Uterus (tissue), 4 donors: ENCODE data around the gene FAM216B. TPM values are rescaled to one million over a fixed set of nuclear protein-coding genes. Genes with fewer than 3 reads are reported as not detected.
"Not testable (repeated sequence)": the region's sequence is repeated elsewhere in the genome, so short reads cannot be mapped to it uniquely, and the experiment has no call there.

ENCODE experiments used
- DNase-seq, 2 donors: peaks; one replicate each; pipeline ENCODE4 v3.0.0-alpha.2; 2019 to 2020
- H3K27ac ChIP-seq, 2 donors: fragments of 200-600 bp; sonication (generic); 1 replicate in 1 of 2; 2 replicates in 1 of 2; pipeline ENCODE4 v1.5.1; 2016 to 2018
- H3K27me3 ChIP-seq, 2 donors: fragments of 200-600 bp; sonication (generic); one replicate each; pipeline ENCODE4 v1.5.1; 2018 to 2019; ENCODE audit warnings: control low read depth in 1 of 2
- H3K36me3 ChIP-seq, 2 donors: fragments of 200-600 bp; sonication (generic); one replicate each; pipeline ENCODE4 v1.5.1; 2019; ENCODE audit warnings: control low read depth in 1 of 2
- H3K4me1 ChIP-seq, 2 donors: fragments of 200-600 bp; sonication (generic); one replicate each; pipeline ENCODE4 v1.5.1; 2018 to 2019; ENCODE audit warnings: control low read depth in 1 of 2
- H3K4me3 ChIP-seq, 2 donors: fragments of 200-600 bp; sonication (generic); 1 replicate in 1 of 2; 2 replicates in 1 of 2; pipeline ENCODE4 v1.5.1; 2018 to 2019; ENCODE audit warnings: mild to moderate bottlenecking in 1 of 2
- H3K9me3 ChIP-seq, 2 donors: fragments of 200-600 bp; sonication (generic); one replicate each; pipeline ENCODE4 v1.5.1; 2019; ENCODE audit warnings: control low read depth in 1 of 2
- POLR2A ChIP-seq, 2 donors: fragments of 450-650 bp; IDR thresholded peaks; one replicate each; pipeline ENCODE4 v1.6.1; 2016; ENCODE audit warnings: antibody characterized with exemption in 2 of 2, mild to moderate bottlenecking in 1 of 2, moderate library complexity in 1 of 2
- intact Hi-C: fragments of 100-400 bp; cut with DNase I; formaldehyde crosslinking; loops from one replicate; pipeline ENCODE4 v1.15.1; 2023; ENCODE audit warnings: low total_unique reads
- total RNA-seq, 4 donors: library from RNA; depleted of rRNA in 3 of 4; stranded (reverse); fragments of >200 nt in 3 of 4; gene quantifications; one replicate each; pipeline versions ENCODE4 v1.1.0 to v1.2.4, GENCODE V29; 2014 to 2023
- TF ChIP-seq, protein P1 (sequence below), 4 experiments: fragments of 200-600 bp in 2 of 4; fragments of 450-650 bp in 2 of 4; sonication (generic) in 2 of 4; IDR thresholded peaks; one replicate each; pipeline ENCODE4 v1.5.1; 2016 to 2019; ENCODE audit warnings: antibody characterized with exemption in 4 of 4, mild to moderate bottlenecking in 2 of 4, moderate library complexity in 1 of 4
- donor health status: DM: yes; HTN: yes; CAD: no.

FAM216B gene
- total RNA-seq, 4 donors from 2014 or later: 0.27 to 6.2 (median 0.59) TPM; not detected in 1

DNA sequence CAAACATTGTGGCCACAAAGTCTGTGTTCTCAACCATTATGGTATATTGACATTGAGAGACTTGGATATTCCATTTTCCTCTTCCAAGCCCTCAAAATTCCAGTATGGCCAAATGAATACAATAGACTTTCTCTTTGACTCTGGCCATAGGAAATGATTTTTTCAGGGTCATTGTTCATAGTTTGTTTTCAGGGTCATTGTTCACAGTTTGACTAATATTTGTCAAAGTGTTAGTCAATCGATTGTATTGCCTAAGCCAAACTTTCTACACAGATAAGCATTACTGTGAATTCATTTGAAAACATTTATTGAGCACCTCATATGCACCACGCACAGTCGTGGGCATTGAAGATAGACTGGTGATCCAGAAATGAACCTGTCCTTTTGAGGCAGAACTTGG, 22.9 kb upstream of the FAM216B start:
- intact Hi-C loops: no loop called here
- DNase-seq: no peak
- TF ChIP-seq, protein P1, sequence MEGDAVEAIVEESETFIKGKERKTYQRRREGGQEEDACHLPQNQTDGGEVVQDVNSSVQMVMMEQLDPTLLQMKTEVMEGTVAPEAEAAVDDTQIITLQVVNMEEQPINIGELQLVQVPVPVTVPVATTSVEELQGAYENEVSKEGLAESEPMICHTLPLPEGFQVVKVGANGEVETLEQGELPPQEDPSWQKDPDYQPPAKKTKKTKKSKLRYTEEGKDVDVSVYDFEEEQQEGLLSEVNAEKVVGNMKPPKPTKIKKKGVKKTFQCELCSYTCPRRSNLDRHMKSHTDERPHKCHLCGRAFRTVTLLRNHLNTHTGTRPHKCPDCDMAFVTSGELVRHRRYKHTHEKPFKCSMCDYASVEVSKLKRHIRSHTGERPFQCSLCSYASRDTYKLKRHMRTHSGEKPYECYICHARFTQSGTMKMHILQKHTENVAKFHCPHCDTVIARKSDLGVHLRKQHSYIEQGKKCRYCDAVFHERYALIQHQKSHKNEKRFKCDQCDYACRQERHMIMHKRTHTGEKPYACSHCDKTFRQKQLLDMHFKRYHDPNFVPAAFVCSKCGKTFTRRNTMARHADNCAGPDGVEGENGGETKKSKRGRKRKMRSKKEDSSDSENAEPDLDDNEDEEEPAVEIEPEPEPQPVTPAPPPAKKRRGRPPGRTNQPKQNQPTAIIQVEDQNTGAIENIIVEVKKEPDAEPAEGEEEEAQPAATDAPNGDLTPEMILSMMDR (IDR thresholded peaks at IDR 0.05): no peak
- no peak for TF ChIP-seq POLR2A (IDR thresholded peaks at IDR 0.05)
- Histone ChIP-seq H3K27ac (no peak overlapping the region), H3K27me3 (no peaks in the 10 kb centered on the region), H3K4me1 (peaks cover 0 to 11% of the 10 kb centered on the region in 2 donors), H3K9me3 (no peaks in the 10 kb centered on the region), H3K4me3 (no peak overlapping the region), H3K36me3 (no peaks in the 10 kb centered on the region)

DNA sequence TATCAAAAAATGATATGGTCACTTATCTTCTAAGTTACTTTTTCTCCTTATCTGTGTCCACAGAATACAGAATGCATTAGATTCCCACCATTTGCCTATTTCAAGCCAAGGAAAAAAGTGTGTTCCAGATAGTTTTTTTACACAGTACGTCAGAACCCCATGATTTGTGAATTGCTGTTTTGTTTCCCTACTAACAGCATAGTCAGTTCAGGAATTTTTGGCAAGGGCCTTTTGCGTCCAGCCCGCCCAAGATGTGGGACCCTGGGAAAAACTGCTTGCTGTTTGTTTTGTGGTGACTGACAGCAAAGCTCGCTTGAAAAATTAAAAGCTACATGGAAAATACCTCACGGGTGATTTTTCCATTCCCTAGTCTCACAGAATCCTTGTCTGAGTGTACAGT, 20.4 kb upstream of the FAM216B start:
- Histone ChIP-seq H3K36me3 (no peaks in the 10 kb centered on the region), H3K4me1 (no peaks in the 10 kb centered on the region), H3K27ac (peak overlapping the region; percentile 44 to 84), H3K9me3 (no peaks in the 10 kb centered on the region), H3K27me3 (no peaks in the 10 kb centered on the region), H3K4me3 (no peak overlapping the region)
- intact Hi-C loops: no loop called here
- DNase-seq: peak in 1 of 2 donors; percentile 37
- TF ChIP-seq, protein P1 (IDR thresholded peaks at IDR 0.05): no peak
- no peak for TF ChIP-seq POLR2A (IDR thresholded peaks at IDR 0.05)

DNA sequence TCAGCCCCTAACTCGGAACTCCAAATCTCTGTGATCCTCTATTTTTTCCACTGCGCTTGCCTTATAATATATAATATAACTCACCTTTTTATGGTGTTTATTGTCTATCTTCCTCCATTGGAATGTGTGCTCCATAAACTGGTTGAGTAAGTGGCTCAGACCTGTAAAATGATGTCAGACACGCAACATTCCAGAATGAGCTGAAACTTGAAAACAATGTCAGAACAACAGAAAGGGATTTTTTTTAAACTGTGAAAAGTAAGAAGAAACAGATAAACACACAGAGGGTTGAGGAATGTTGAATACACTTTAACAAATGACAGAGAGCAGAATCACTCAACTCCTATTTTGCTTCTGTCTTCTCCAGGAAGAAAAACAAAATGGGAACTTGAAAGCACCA, 19.1 kb upstream of the FAM216B start:
- intact Hi-C loops: no loop called here
- DNase-seq: no peak
- Histone ChIP-seq H3K9me3 (no peaks in the 10 kb centered on the region), H3K4me3 (no peak overlapping the region), H3K36me3 (no peaks in the 10 kb centered on the region), H3K27me3 (no peaks in the 10 kb centered on the region), H3K4me1 (no peaks in the 10 kb centered on the region), H3K27ac (peak overlapping the region; percentile 44 to 84)
- TF ChIP-seq, protein P1 (IDR thresholded peaks at IDR 0.05): no peak
- TF ChIP-seq POLR2A (IDR thresholded peaks at IDR 0.05): no peak

DNA sequence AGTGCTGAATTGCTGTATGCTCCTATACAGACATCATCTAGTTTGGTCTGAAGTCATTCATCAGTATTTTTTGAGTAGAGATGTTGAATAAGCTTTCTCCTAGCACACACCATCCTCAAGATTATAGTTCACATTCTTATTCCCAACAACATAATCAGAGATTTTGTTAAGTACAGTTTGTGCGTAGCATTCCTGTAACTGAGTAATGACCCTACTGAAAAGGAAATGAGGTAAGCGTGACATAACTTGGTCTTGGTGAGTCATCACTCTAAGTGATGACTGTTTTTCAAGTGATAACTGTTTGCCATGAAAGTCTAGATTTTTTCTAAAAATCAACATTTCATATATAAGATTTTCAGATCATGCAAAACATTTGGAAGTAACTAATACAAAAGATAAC, 18.5 kb upstream of the FAM216B start:
- TF ChIP-seq, protein P1 (IDR thresholded peaks at IDR 0.05): no peak
- no peak for TF ChIP-seq POLR2A (IDR thresholded peaks at IDR 0.05)
- intact Hi-C loops: no loop called here

DNA sequence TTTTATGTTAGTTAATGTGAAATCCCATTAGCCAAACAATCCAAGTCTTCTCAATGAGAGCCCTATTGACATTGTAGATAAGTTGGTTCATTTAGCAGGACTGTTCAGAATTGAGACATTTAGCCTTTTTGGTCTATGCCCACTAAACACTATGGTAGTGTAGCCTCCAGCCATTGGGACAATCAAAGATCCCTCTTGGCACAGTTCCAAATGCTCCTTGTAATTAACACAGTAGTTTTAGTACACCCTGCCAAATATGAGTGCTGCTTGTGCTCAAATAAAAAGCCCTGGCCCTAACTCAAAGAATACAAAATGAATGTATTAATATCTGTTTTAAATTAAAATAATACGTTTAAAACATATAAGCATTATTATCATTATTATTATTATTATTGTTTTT, 15.4 kb upstream of the FAM216B start:
- intact Hi-C loops: no loop called here

More for the DNA sequence above, 18.5 kb upstream of the FAM216B start:
- H3K4me3 ChIP-seq: no peak overlapping the region
- H3K4me1 ChIP-seq: no peaks in the 10 kb centered on the region
- DNase-seq: no peak
- H3K9me3 ChIP-seq: no peaks in the 10 kb centered on the region
- no peaks in the 10 kb centered on the region for H3K36me3 ChIP-seq
- H3K27me3 ChIP-seq: no peaks in the 10 kb centered on the region
- peak overlapping the region in 1 of 2 donors; percentile 84 for H3K27ac ChIP-seq

DNA sequence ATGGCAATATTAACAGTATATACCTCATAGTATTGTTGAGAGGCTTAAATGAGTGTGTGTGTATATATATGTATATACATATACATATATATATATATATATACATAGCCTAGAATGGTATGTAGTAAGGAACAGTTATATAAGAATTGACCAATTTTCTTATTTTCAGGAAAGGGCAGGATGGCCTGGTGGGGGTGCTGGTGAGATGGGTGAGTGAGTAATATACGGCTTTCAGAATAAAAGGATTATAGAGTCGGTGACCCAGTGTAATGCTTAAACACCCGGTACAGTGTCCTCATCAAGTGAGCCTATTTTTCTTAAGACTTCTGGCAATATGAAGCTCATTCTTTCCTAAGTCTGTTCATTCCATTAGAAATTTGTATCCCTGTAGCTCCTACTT, 11.7 kb upstream of the FAM216B start:
- Histone ChIP-seq H3K27ac (no peak overlapping the region), H3K4me3 (no peak overlapping the region), H3K27me3 (no peaks in the 10 kb centered on the region), H3K36me3 (no peaks in the 10 kb centered on the region), H3K9me3 (no peaks in the 10 kb centered on the region), H3K4me1 (no peaks in the 10 kb centered on the region)
- TF ChIP-seq POLR2A (IDR thresholded peaks at IDR 0.05): no peak
- TF ChIP-seq, protein P1 (IDR thresholded peaks at IDR 0.05): no peak
- intact Hi-C loops: no loop called here
- no peak for DNase-seq

More for the DNA sequence above, 15.4 kb upstream of the FAM216B start:
- Histone ChIP-seq H3K4me1 (no peaks in the 10 kb centered on the region), H3K27ac (no peak overlapping the region), H3K9me3 (no peaks in the 10 kb centered on the region), H3K4me3 (no peak overlapping the region), H3K36me3 (no peaks in the 10 kb centered on the region), H3K27me3 (no peaks in the 10 kb centered on the region)
- no peak for DNase-seq
- no peak for TF ChIP-seq POLR2A (IDR thresholded peaks at IDR 0.05)

DNA sequence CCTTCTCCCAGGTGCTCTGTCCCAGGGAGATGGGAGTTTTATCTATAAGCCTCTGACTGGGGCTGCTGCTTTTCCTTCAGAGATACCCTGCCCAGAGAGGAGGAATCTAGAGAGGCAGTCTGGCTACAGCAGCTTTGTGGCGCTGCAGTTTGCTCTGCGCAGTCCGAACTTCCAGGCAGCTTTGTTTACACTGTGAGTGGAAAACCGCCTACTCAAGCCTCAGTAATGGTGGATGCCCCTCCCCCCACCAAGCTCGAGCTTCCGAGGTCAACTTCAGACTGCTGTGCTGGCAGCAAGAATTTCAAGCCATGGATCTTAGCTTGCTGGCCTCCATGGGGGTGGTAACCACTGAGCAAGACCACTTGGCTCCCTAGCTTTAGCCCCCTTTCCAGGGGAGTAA, 4.8 kb upstream of the FAM216B start:
- DNase-seq, H3K36me3 ChIP-seq, H3K27me3 ChIP-seq, H3K27ac ChIP-seq, H3K9me3 ChIP-seq, intact Hi-C loops, H3K4me1 ChIP-seq, H3K4me3 ChIP-seq: not testable (repeated sequence)
